ENCODE measurements around the gene OR9Q2.
"Not testable (repeated sequence)": the region's sequence is repeated elsewhere in the genome, so short reads cannot be mapped to it uniquely, and the experiment has no call there.

Gene OR9Q2, protein sequence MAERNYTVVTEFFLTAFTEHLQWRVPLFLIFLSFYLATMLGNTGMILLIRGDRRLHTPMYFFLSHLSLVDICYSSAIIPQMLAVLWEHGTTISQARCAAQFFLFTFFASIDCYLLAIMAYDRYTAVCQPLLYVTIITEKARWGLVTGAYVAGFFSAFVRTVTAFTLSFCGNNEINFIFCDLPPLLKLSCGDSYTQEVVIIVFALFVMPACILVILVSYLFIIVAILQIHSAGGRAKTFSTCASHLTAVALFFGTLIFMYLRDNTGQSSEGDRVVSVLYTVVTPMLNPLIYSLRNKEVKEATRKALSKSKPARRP

GRCh38 chr11:58188770-58189169 lies at the start of gene OR9Q2:
Gene OR9Q2, plus strand, starts transcription at chr11:58189070. Its CDS starts 1,421 bp downstream, at chr11:58190491.
- no peak for DNase-seq (ENCODE audit: low spot score)

DNA sequence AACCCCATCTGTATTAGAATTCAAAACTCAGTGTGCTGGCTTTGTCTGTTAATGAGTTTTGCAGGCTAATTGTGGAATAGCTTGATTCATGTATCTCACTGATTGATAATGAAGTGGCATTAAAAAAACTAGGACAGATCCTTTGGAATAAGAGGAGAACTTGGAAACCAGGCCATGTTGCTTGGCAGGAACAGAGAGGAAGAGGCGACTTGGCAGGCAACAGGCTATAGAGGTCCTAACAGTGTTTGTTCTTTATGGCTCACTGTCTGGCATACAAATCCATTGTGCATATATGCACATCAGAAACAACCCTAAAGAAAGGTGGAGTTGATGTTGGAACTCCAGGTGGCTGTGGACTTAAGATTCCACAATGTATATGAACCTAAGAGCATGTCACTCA lies 46.1 kb upstream of the OR9Q2 start:
- DNase-seq (ENCODE audit: low spot score), result peak; percentile 22

DNA sequence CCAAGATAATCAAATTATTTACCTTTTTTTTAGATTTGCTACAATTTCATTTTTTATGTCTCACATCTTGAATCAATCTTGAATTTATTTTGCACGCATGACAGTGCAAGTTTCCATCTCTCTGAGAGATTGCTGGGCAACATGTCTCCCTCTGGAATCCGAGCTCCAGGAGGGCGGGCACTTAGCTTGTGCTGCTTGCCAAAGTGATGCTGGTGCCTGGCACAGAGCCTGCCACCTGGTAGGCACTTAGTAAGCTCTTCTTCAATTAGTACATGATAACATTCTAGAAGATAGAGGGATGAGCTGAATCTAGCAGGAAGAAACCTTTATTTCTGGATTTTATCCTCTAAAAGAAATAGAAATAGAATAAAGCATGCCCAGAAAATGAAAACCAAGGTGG lies 36.1 kb upstream of the OR9Q2 start:
- DNase-seq (ENCODE audit: low spot score), result no peak

DNA sequence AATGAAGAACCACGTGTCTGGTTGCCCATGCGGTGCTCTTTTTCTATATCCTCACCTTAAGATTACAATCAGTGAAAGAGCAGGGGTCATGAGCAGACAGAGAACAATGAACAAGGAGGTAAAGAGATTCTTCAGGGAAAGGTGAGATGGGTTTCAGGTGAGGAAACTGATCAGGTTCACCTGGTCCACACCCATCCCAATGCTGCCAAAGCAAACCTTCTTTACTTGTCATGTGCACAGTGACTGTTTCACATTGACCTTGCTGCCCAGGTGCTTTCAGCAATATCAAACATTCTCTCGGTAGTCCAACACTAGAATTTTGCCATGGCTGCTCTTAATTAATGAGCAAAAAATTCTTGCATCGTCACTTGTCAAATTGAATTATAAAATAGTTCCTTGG lies 24.5 kb upstream of the OR9Q2 start:
- DNase-seq (ENCODE audit: low spot score), result no peak

GRCh38 chr11:58164990-58165389 lies 23.9 kb upstream of the OR9Q2 start:
- no peak for DNase-seq (ENCODE audit: low spot score)

DNA sequence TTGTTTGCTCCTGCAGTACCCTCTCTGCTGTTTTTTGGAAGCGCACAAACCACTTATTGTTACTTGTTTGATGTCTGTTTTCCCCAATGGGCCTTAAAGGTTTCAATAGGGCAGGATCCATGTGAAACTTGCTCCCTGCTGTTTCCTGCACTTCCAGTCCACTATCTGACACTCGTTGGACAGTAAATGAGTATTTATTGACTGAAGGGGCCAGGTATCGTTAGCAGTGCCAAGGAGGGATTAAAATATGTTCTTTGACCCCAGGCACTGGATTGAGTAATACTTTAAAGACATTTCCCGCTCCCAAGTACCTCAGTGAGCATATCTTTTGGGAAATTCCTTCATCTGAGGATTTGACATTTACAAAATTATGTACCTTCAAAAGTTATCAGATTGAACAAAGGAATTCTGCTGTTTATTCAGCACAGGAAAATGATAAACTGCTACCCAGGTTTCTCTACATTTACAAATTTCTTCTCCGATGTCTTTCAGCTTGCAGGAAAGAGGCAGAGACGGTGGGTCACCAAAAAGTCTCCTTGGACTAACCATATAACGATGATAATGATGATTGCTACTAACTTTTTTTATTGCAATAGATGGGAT lies 23.3 kb upstream of the OR9Q2 start:
- no peak for DNase-seq (ENCODE audit: low spot score)

DNA sequence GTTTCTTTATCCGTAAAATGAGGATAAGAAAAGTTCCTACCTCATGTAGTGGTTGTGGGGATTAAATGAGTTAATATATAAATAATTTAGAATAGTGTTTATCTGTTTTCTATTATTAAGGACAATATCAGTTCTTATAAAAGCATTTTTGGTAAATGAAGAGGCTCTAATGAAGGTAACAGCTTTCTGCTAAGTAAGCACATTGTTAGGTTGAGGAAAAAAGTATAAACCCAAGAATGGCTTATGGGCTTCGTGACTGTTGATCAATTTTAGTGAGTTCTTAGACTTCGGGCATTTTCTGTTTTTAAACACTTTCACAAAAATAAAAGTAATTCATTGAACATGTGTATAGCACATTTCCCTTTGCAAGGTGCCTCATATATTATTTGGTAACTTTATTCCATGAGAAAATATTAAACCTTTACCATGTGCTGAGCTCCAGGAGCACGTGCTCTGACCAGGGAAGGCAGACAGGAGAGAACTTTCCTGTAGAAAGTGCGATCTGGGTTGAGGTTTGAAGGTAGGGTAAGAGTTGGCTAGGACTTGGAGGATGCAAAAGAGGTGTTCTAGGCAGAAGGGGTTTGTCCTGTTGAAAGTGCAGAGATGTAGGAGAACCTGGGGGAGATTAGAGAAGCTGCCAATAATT lies 11.3 kb upstream of the OR9Q2 start:
- no peak for DNase-seq (ENCODE audit: low spot score)

DNA sequence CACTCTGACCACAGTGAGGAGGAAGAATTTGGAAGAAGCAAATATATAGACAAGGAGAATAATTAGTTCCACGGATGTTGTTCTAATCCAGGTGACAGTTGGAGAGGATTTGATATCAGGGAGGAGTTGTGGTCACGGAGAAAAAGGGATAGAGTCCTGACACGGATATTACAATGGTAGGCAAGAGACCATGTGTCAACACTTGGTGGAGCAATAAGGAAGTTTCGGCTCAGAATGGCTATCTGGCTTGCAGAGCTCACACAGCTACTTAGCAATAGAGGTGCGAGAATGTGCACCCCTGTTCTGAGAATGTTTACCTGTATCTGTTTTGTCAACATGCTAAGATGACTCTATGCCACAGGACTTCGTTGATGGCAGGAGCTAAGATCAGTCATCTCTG lies 10.4 kb upstream of the OR9Q2 start:
- no peak for DNase-seq (ENCODE audit: low spot score)

DNA sequence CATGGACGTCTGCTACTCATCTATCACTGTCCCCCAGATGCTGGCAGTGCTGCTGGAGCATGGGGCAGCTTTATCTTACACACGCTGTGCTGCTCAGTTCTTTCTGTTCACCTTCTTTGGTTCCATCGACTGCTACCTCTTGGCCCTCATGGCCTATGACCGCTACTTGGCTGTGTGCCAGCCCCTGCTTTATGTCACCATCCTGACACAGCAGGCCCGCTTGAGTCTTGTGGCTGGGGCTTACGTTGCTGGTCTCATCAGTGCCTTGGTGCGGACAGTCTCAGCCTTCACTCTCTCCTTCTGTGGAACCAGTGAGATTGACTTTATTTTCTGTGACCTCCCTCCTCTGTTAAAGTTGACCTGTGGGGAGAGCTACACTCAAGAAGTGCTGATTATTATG lies 9.2 kb upstream of the OR9Q2 start:
- no peak for DNase-seq (ENCODE audit: low spot score)

DNA sequence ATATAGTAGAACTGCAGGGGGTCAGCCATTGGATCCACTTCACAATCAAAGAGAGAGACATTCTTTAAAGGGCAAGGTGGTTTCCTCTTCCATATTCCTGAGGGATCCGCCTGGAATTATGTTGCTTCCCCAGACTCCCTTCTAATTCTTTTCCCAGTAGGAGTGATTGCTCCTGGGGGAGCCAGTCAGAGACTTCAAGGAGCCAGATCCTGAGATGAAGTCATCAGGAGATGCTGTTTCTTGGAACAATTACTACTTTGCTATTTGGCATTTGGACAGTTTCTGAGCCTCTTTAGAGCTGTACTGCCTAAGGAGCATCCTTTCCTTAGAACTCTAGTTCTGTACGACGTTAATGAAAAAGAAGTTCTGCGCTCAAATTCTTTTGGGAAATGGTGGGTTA lies 1.9 kb upstream of the OR9Q2 start:
- DNase-seq (ENCODE audit: low spot score), result no peak

GRCh38 chr11:58192229-58192628 lies 3.4 kb downstream of the OR9Q2 start:
- no peak for DNase-seq (ENCODE audit: low spot score)

DNA sequence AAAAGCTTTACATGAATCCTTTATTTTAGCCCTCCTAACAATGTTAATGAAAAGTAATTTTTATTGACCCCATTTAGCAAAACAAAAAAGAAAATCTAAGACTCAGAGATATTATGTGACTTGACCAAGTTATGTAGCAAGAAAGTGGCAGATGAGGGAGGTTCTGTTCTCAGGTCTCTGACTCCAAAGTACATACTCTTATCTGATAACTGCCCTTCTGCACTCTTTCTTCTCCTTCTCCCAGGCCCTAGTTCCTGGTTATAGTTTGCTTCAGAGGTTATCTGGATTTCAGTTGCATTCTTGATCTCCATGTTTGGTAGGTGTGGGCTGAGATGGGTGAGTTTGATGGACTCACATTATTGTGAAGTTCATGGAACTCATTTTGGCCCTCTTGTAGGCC lies 4.5 kb downstream of the OR9Q2 start:
- DNase-seq (ENCODE audit: low spot score), result no peak

- DNase-seq (ENCODE audit: low spot score), result no peak
Measured at GRCh38 chr11:58195939-58196338, 7.1 kb downstream of the OR9Q2 start.

DNA sequence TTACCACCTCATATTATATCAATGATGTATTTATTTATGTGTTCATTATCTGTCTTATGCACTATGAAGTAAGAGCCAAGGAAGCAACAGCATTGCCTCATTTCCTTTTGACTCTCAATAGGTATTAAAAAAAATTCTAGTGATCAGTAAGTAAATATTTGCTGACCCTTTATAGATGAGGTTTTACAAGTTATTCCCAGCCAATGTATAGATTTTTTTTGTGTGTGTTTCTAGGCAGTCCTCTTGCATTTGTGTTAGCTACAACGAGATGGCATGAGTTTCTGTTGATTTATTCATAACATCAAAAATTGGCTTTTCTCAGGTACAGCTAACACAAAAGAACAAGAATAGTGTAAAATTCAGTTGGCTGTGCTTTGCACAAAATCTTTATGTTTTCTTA lies 10.4 kb downstream of the OR9Q2 start:
- DNase-seq (ENCODE audit: low spot score), result no peak

DNA sequence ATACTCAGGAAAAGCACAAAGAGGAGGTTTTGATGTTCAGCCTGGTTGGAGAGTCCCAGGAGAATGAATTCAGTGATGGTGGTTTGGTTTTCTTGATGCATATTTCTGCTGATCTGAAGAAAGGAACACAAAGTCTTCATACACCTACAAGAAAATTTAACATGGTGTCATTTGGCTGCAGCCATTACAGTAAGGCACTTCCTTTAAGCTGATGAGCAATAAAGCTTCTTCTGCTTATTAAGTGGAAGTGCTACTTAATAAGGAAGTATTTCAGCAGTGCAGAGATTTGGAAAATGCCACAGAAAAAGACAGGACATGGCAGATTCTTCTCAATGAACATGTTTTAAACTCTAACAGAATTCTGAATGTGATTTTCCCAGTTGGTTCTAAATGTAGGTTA lies 15.2 kb downstream of the OR9Q2 start, which contains the start of gene OR1S2:
Gene OR1S2, minus strand, starts transcription at position 101 of the 400 bp plus-strand sequence. Its CDS starts 0 bp downstream, at position 101.
- DNase-seq (ENCODE audit: low spot score), result no peak

- DNase-seq (ENCODE audit: low spot score), result not testable (repeated sequence)
Measured at GRCh38 chr11:58212420-58212819, 23.6 kb downstream of the OR9Q2 start, which contains the start of gene OR1S1. Gene OR1S1, plus strand, starts transcription at chr11:58212720.

DNA sequence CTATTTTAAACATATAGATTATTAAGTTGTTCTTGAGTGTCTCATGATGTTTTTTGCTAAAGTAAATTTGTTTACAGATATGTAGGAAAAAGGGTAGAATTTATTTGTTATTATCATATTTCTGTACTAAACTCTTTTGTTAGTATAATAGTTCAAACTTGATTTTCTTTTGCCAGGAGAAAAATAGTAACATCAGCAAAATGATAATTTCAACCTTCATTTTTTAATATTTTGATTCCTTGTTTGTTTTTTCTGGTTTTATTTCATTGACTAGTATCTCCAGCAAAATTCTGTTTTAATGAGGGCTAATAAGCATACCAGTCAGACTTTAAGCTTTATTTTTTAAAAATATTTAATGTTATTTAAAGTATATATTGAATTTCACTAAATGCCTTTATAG lies 27.6 kb downstream of the OR9Q2 start:
- DNase-seq (ENCODE audit: low spot score), result no peak

- no peak for DNase-seq (ENCODE audit: low spot score)
Measured at GRCh38 chr11:58222721-58223120, 33.9 kb downstream of the OR9Q2 start.

- no peak for DNase-seq (ENCODE audit: low spot score)
Measured at GRCh38 chr11:58227956-58228615, 39.2 kb downstream of the OR9Q2 start.
